ENCODE measurements around the gene GADD45G. TPM values are rescaled to one million over a fixed set of nuclear protein-coding genes. Genes with fewer than 3 reads are reported as not detected.

GADD45G gene
- polyA plus RNA-seq, 2 of the 4 experiments (the other 2 are of a cell fraction), result 0.15 to 0.16 TPM

- 20% methylated on average over 3 of the region's 3 CpGs for WGBS (ENCODE audit: missing lambda C conversion rate)
- no peak overlapping the region for H3K4me2 ChIP-seq
- H3K27ac ChIP-seq, result no peak overlapping the region
- ChIA-PET POLR2A (no interaction called here), CTCF (interaction anchor here (0.7 to 7.7 kb wide), 8 partner anchors 13 to 42 kb away, joined by 3 to 75 read pairs (median 4); no protein-coding TSS in a partner anchor)
- ATAC-seq (no peak), FAIRE-seq (no peak), DNase-seq (ENCODE audit: low read depth in 1 of 2, low spot score in 1 of 2) (no peak)
- no peak for TF ChIP-seq KDM1A (IDR thresholded peaks at IDR 0.05; ENCODE audit: low read depth)
- no peak for TF ChIP-seq RNF2 (IDR thresholded peaks at IDR 0.05; ENCODE audit: borderline replicate concordance, low read depth)
- no peak for TF ChIP-seq BHLHE40 (IDR thresholded peaks at IDR 0.05; ENCODE audit: low read depth, low read length)
- TF ChIP-seq BCL3 (IDR thresholded peaks at IDR 0.05), result no peak
- no peak for TF ChIP-seq NPAS2 (CRISPR knock-in tag; IDR thresholded peaks at IDR 0.05; ENCODE audit: borderline replicate concordance)
- no peak for TF ChIP-seq RFX5 (IDR thresholded peaks at IDR 0.05)
- no peak for TF ChIP-seq CBX8 (IDR thresholded peaks at IDR 0.05)
- TF ChIP-seq ZFP36 (IDR thresholded peaks at IDR 0.05; ENCODE audit: borderline replicate concordance, partially characterized antibody), result no peak
- no peak for TF ChIP-seq ELK1 (IDR thresholded peaks at IDR 0.05; ENCODE audit: low read depth, low read length)
- H3K4me1 ChIP-seq, result no peaks in the 10 kb centered on the region
- H3K4me3 ChIP-seq, result no peak overlapping the region
- no peaks in the 10 kb centered on the region for H3K9me3 ChIP-seq
Observed at GRCh38 chr9:89577363-89577762, 27.4 kb upstream of the GADD45G start.

GRCh38 chr9:89579741-89580385 lies 24.9 kb upstream of the GADD45G start:
- H3K4me2 ChIP-seq, result no peak overlapping the region
- ATAC-seq, result no peak
- CTCF ChIA-PET, result interaction anchor here (3.3 kb wide), 1 partner anchor 13 kb away, joined by 21 read pairs; no protein-coding TSS in a partner anchor

More at GRCh38 chr9:89579741-89580385, 24.9 kb upstream of the GADD45G start:
- Histone ChIP-seq H3K4me1 (no peaks in the 10 kb centered on the region), H3K9me3 (peaks cover 14% of the 10 kb centered on the region; the same call in 2 of the 3 replicates), H3K4me3 (no peak overlapping the region), H3K27ac (no peak overlapping the region)
- FAIRE-seq (no peak), DNase-seq (ENCODE audit: low read depth in 1 of 2, low spot score in 1 of 2) (no peak)
- WGBS (ENCODE audit: missing lambda C conversion rate), result 53% methylated on average over 12 of the region's 12 CpGs
- TF ChIP-seq TP53 (CRISPR knock-in tag; IDR thresholded peaks at IDR 0.05) (no peak), NR3C1 (IDR thresholded peaks at IDR 0.05) (no peak), JUN (IDR thresholded peaks at IDR 0.05) (no peak), CHD4 (IDR thresholded peaks at IDR 0.05; ENCODE audit: borderline replicate concordance) (no peak), SREBF2 (IDR thresholded peaks at IDR 0.05) (no peak), POLR2A (IDR thresholded peaks at IDR 0.05; ENCODE audit: low read length) (no peak), ZNF302 (CRISPR knock-in tag; IDR thresholded peaks at IDR 0.05) (no peak), HOXB13 (CRISPR knock-in tag; IDR thresholded peaks at IDR 0.05; ENCODE audit: low read depth) (no peak), CEBPB (IDR thresholded peaks at IDR 0.05) (no peak), ELK1 (IDR thresholded peaks at IDR 0.05; ENCODE audit: low read depth, low read length) (no peak), BCL3 (IDR thresholded peaks at IDR 0.05) (no peak), NPAS2 (CRISPR knock-in tag; IDR thresholded peaks at IDR 0.05; ENCODE audit: borderline replicate concordance) (no peak), ESRRA (IDR thresholded peaks at IDR 0.05; ENCODE audit: borderline replicate concordance, low read length) (no peak), ZFP36 (IDR thresholded peaks at IDR 0.05; ENCODE audit: borderline replicate concordance, partially characterized antibody) (no peak), RFX5 (IDR thresholded peaks at IDR 0.05) (no peak), E2F6 (IDR thresholded peaks at IDR 0.05; ENCODE audit: borderline replicate concordance, low read depth) (no peak), HDAC2 (IDR thresholded peaks at IDR 0.05) (no peak), MYC (IDR thresholded peaks at IDR 0.05; ENCODE audit: borderline replicate concordance, low read length) (no peak)
- POLR2A ChIA-PET, result no interaction called here

Data from A549 (cell line).